GM10248 (cell line): ENCODE data around the gene ADCYAP1R1.

Experiments
- CTCF ChIA-PET: fragments of 300-600 bp; sonication (Branson Sonifier 250); formaldehyde crosslinking; extraction: SDS; loops from one replicate; lab custom pipeline; 2021; ENCODE audit warnings: antibody characterized with exemption; lab: Yijun Ruan, JAX
- POLR2A ChIA-PET: fragments of 350-650 bp; sonication (Branson Sonifier 250); formaldehyde crosslinking; extraction: SDS; loops from one replicate; lab custom pipeline; 2020; ENCODE audit warnings: antibody characterized with exemption; lab: Yijun Ruan, JAX
- DNase-seq: peaks from one replicate; pipeline ENCODE4 v3.0.0; 2012; ENCODE audit errors: extremely low spot score
- CTCF ChIP-seq: IDR thresholded peaks from 2 replicates; pipeline ENCODE4 v1.5.1; 2012; ENCODE audit warnings: mild to moderate bottlenecking, low read depth; ENCODE audit errors: extremely low read depth, missing control alignments, control extremely low read depth

Gene ADCYAP1R1

GRCh38 chr7:31116615-31117014 is 64.5 kb downstream of the ADCYAP1R1 start:
- CTCF ChIA-PET = no interaction called here
- DNase-seq = no peak
- TF ChIP-seq CTCF = no peak
- POLR2A ChIA-PET = no interaction called here

GRCh38 chr7:31119249-31119648 is 67.1 kb downstream of the ADCYAP1R1 start:
- no peak for TF ChIP-seq CTCF
- ChIA-PET CTCF (interaction anchor here (1.3 to 9.8 kb wide), 3 partner anchors 9 to 136 kb away, joined by 7 to 219 read pairs (median 119); no protein-coding TSS in a partner anchor), POLR2A (no interaction called here)
- no peak for DNase-seq

- no peak for DNase-seq
- CTCF ChIA-PET = interaction anchor here (1.2 to 9.8 kb wide), 16 partner anchors 9 to 623 kb away, joined by 3 to 219 read pairs (median 13); no protein-coding TSS in a partner anchor
- TF ChIP-seq CTCF = no peak
- POLR2A ChIA-PET = no interaction called here
Measured at GRCh38 chr7:31120800-31121513, 68.8 kb downstream of the ADCYAP1R1 start.

GRCh38 chr7:31121601-31122000 is 69.5 kb downstream of the ADCYAP1R1 start:
- TF ChIP-seq CTCF = no peak
- POLR2A ChIA-PET = no interaction called here
- DNase-seq = no peak
- CTCF ChIA-PET = interaction anchor here (0.8 to 9.8 kb wide), 33 partner anchors 9 to 939 kb away, joined by 3 to 219 read pairs (median 6); no protein-coding TSS in a partner anchor

- peak; percentile 78 for TF ChIP-seq CTCF
- CTCF ChIA-PET = interaction anchor here (0.6 to 9.8 kb wide), 51 partner anchors 11 to 938 kb away, joined by 3 to 219 read pairs (median 4); no protein-coding TSS in a partner anchor
- POLR2A ChIA-PET = no interaction called here
- DNase-seq = peak; percentile 54
Measured at GRCh38 chr7:31122649-31123058, 70.5 kb downstream of the ADCYAP1R1 start.

GRCh38 chr7:31123321-31123720 is 71.2 kb downstream of the ADCYAP1R1 start:
- POLR2A ChIA-PET = no interaction called here
- CTCF ChIA-PET = interaction anchor here (0.6 to 9.8 kb wide), 44 partner anchors 11 to 383 kb away, joined by 3 to 219 read pairs (median 4); no protein-coding TSS in a partner anchor
- DNase-seq = no peak
- no peak for TF ChIP-seq CTCF
